IMR-90 (cell line): ENCODE results near the gene PRKCE. TPM values are rescaled to one million over a fixed set of nuclear protein-coding genes. Genes with fewer than 3 reads are reported as not detected.

Experiments
- ATAC-seq: fragments of 200-7000 bp; cut with Tn5 transposase; 2 replicates; pipeline ENCODE4 v1.9.1; 2020; ENCODE audit warnings: low read depth, mild to moderate bottlenecking, moderate library complexity
- BruUV-seq: library from RNA; stranded (reverse); fragments of 400-500 nt; replicated peaks from 2 replicates; lab custom pipeline; 2021; lab: Mats Ljungman, UMichigan
- CTCF ChIA-PET: fragments of 300-600 bp; formaldehyde crosslinking; extraction: SDS; loops from one replicate; lab custom pipeline; 2021; ENCODE audit warnings: antibody characterized with exemption; lab: Yijun Ruan, JAX
- POLR2A ChIA-PET: fragments of 300-600 bp; sonication (Branson Sonifier 250); formaldehyde crosslinking; loops from one replicate; lab custom pipeline; 2022; ENCODE audit warnings: antibody characterized with exemption; ENCODE audit not compliant: unreplicated experiment; lab: Charles Lee
- DNase-seq: peaks from one replicate; pipeline ENCODE4 v3.0.0; 2013
- H2AFZ ChIP-seq: replicated peaks from 2 replicates; pipeline ENCODE3; 2013; ENCODE audit warnings: low read length, mild to moderate bottlenecking; ENCODE audit not compliant: poor library complexity
- H2AK5ac ChIP-seq: 2 replicates; pipeline ENCODE4 v1.6.1; 2013; ENCODE audit warnings: low read depth, low read length, inconsistent platforms
- H2AK9ac ChIP-seq: replicated peaks from 2 replicates; pipeline ENCODE3; 2013; ENCODE audit warnings: mild to moderate bottlenecking, low read depth, low read length, moderate library complexity; ENCODE audit not compliant: poor library complexity
- H2BK120ac ChIP-seq: 2 replicates; pipeline ENCODE4 v1.6.1; 2013; ENCODE audit warnings: low read depth, low read length, inconsistent platforms
- H2BK15ac ChIP-seq: 3 replicates; pipeline ENCODE4 v1.6.1; 2013; ENCODE audit warnings: low read depth, low read length, inconsistent platforms
- H2BK20ac ChIP-seq: 2 replicates; pipeline ENCODE4 v1.6.1; 2013; ENCODE audit warnings: low read depth, mild to moderate bottlenecking, inconsistent platforms, low read length, moderate library complexity
- H2BK5ac ChIP-seq: 2 replicates; pipeline ENCODE4 v1.6.1; 2013; ENCODE audit warnings: mild to moderate bottlenecking, low read depth, low read length, inconsistent platforms; ENCODE audit not compliant: poor library complexity, severe bottlenecking
- H3K14ac ChIP-seq: replicated peaks from 2 replicates; pipeline ENCODE4 v1.6.1; 2013; ENCODE audit warnings: low read depth, low read length, inconsistent platforms
- H3K18ac ChIP-seq: 2 replicates; pipeline ENCODE4 v1.6.1; 2013; ENCODE audit warnings: low read depth, low read length, control low read depth
- H3K23ac ChIP-seq: 2 replicates; pipeline ENCODE4 v1.6.1; 2013; ENCODE audit warnings: low read depth, low read length, inconsistent platforms
- H3K27ac ChIP-seq: 2 replicates; pipeline ENCODE4 v1.5.1; 2013; ENCODE audit warnings: mild to moderate bottlenecking, control low read depth, low read length; ENCODE audit not compliant: insufficient read depth
- H3K27me3 ChIP-seq: 2 replicates; pipeline ENCODE4 v1.6.1; 2013; ENCODE audit warnings: low read length; ENCODE audit not compliant: control insufficient read depth, insufficient read depth
- H3K36me3 ChIP-seq: 2 replicates; pipeline ENCODE4 v1.6.1; 2013; ENCODE audit warnings: low read length, mixed read lengths; ENCODE audit not compliant: control insufficient read depth, insufficient read depth
- H3K4ac ChIP-seq: 2 replicates; pipeline ENCODE4 v1.6.1; 2013; ENCODE audit warnings: low read depth, low read length, inconsistent platforms
- H3K4me1 ChIP-seq: 2 replicates; pipeline ENCODE4 v1.6.1; 2013; ENCODE audit warnings: low read length, mixed read lengths; ENCODE audit not compliant: control insufficient read depth, insufficient read depth
- H3K4me2 ChIP-seq: 2 replicates; pipeline ENCODE4 v1.6.1; 2013; ENCODE audit warnings: low read depth, mild to moderate bottlenecking, control low read depth, low read length, moderate library complexity
- H3K4me3 ChIP-seq: 2 replicates; pipeline ENCODE4 v1.5.1; 2013; ENCODE audit warnings: low read depth, mild to moderate bottlenecking, control low read depth, low read length, moderate library complexity; ENCODE audit not compliant: insufficient read depth
- H3K56ac ChIP-seq: 2 replicates; pipeline ENCODE4 v1.6.1; 2013; ENCODE audit warnings: low read length, inconsistent platforms; ENCODE audit not compliant: insufficient read depth; ENCODE audit errors: extremely low read depth
- H3K79me1 ChIP-seq, 2 experiments: 2 replicates each; pipeline ENCODE4 v1.6.1; 2013; ENCODE audit warnings: low read length in 2 of 2, inconsistent platforms in 1 of 2, low read depth in 1 of 2
- H3K9ac ChIP-seq: 2 replicates; pipeline ENCODE4 v1.6.1; 2013; ENCODE audit warnings: low read depth, low read length, control low read depth
- H3K9me1 ChIP-seq: 2 replicates; pipeline ENCODE4 v1.6.1; 2013; ENCODE audit warnings: low read length, inconsistent platforms; ENCODE audit not compliant: insufficient read depth
- H3K9me3 ChIP-seq: 2 replicates; pipeline ENCODE4 v1.6.1; 2013; ENCODE audit warnings: low read length; ENCODE audit not compliant: control insufficient read depth, insufficient read depth
- H4K20me1 ChIP-seq: 2 replicates; pipeline ENCODE4 v1.6.1; 2013; ENCODE audit warnings: low read length, inconsistent platforms; ENCODE audit not compliant: insufficient read depth
- H4K5ac ChIP-seq: 2 replicates; pipeline ENCODE4 v1.6.1; 2013; ENCODE audit warnings: mild to moderate bottlenecking, low read depth, low read length, control low read depth
- H4K8ac ChIP-seq, 2 experiments: 2 replicates each; pipeline ENCODE4 v1.6.1; 2013; ENCODE audit warnings: low read depth in 2 of 2, low read length in 2 of 2, control low read depth in 1 of 2, inconsistent platforms in 1 of 2
- H4K91ac ChIP-seq: 2 replicates; pipeline ENCODE4 v1.6.1; 2013; ENCODE audit warnings: low read depth, low read length, inconsistent platforms; ENCODE audit not compliant: insufficient read depth
- BHLHE40 ChIP-seq: fragments of 150-350 bp; IDR thresholded peaks from 2 replicates; pipeline ENCODE4 v1.6.1; 2016; ENCODE audit warnings: mild to moderate bottlenecking, low read depth, low read length
- CHD1 ChIP-seq: IDR thresholded peaks from 2 replicates; pipeline ENCODE4 v1.6.1; 2012; ENCODE audit warnings: low read depth, low read length, improper control_type of control experiment
- FOS ChIP-seq: fragments of 150-350 bp; IDR thresholded peaks from 2 replicates; pipeline ENCODE4 v1.6.1; 2016; ENCODE audit warnings: low read depth, low read length
- MAFK ChIP-seq: IDR thresholded peaks from 2 replicates; pipeline ENCODE4 v1.6.1; 2012; ENCODE audit warnings: low read depth, low read length, improper control_type of control experiment
- MAZ ChIP-seq: IDR thresholded peaks from 2 replicates; pipeline ENCODE4 v1.6.1; 2012; ENCODE audit warnings: low read depth, mild to moderate bottlenecking, low read length, improper control_type of control experiment, moderate library complexity, borderline replicate concordance
- MXI1 ChIP-seq: IDR thresholded peaks from 2 replicates; pipeline ENCODE4 v1.6.1; 2012; ENCODE audit warnings: low read depth, mild to moderate bottlenecking, low read length, moderate library complexity, borderline replicate concordance
- NFE2L2 ChIP-seq: fragments of 150-350 bp; IDR thresholded peaks from 2 replicates; pipeline ENCODE4 v1.6.1; 2016; ENCODE audit warnings: low read depth, mild to moderate bottlenecking, low read length
- POLR2A ChIP-seq: IDR thresholded peaks from 2 replicates; pipeline ENCODE4 v1.6.1; 2012; ENCODE audit warnings: mild to moderate bottlenecking, low read depth, low read length
- RAD21 ChIP-seq: IDR thresholded peaks from 2 replicates; pipeline ENCODE4 v1.6.1; 2012; ENCODE audit warnings: low read length, improper control_type of control experiment
- RCOR1 ChIP-seq: IDR thresholded peaks from 2 replicates; pipeline ENCODE4 v1.6.1; 2012; ENCODE audit warnings: mild to moderate bottlenecking, low read length, improper control_type of control experiment; ENCODE audit not compliant: insufficient replicate concordance
- RFX5 ChIP-seq: IDR thresholded peaks from 2 replicates; pipeline ENCODE4 v1.8.0; 2012; ENCODE audit warnings: low read depth, mild to moderate bottlenecking, low read length, moderate library complexity
- WGBS, 2 experiments: methylation state at CpG; one replicate each; pipeline versions ENCODE4 v1.1.5 to v1.1.7; 2013; ENCODE audit warnings: missing lambda C conversion rate in 2 of 2; ENCODE audit not compliant: insufficient read length in 1 of 2; ENCODE audit errors: extremely low coverage in 2 of 2; 5-methylcytosine and 5-hydroxymethylcytosine counted together
- dilution Hi-C: fragments of 300-500 bp; cut with HindIII; formaldehyde crosslinking; loops from one replicate; pipeline ENCODE4 v1.14.3; 2018; ENCODE audit warnings: low sequenced_read_pairs; ENCODE audit not compliant: unreplicated experiment
- in situ Hi-C: fragments of 300-500 bp; cut with MboI; formaldehyde crosslinking; loops from 3 replicates; pipeline ENCODE4 v1.14.3; 2019; ENCODE audit warnings: low sequenced_read_pairs, inconsistent platforms, mixed read lengths
- intact Hi-C: fragments of 100-400 bp; cut with micrococcal nuclease; formaldehyde crosslinking; loops from 2 replicates; pipeline ENCODE4 v1.10.0; 2022
- polyA plus RNA-seq, 3 experiments: library from polyadenylated mRNA; depleted of rRNA; stranded (reverse); fragments of >200 nt; gene quantifications; 2 replicates each; pipeline ENCODE4 v1.2.3, GENCODE V29; 2012; ENCODE audit warnings: low replicate concordance in 1 of 3
- total RNA-seq: library from RNA; depleted of rRNA; stranded (reverse); fragments of >200 nt; gene quantifications from 2 replicates; pipeline ENCODE4 v1.2.3, GENCODE V29; 2012
- TF ChIP-seq, protein P1 (sequence below): fragments of 150-350 bp; IDR thresholded peaks from 2 replicates; pipeline ENCODE4 v1.6.1; 2016; ENCODE audit warnings: low read depth, mild to moderate bottlenecking, low read length, moderate library complexity, borderline replicate concordance
- TF ChIP-seq, protein P2 (sequence below): fragments of 150-350 bp; IDR thresholded peaks from 2 replicates; pipeline ENCODE4 v1.6.1; 2017; ENCODE audit warnings: mild to moderate bottlenecking, antibody characterized with exemption, low read length, low read depth
- TF ChIP-seq, protein P3 (sequence below): conservative IDR thresholded peaks from 2 replicates; pipeline ENCODE4 v1.5.1; 2012; ENCODE audit warnings: mild to moderate bottlenecking, low read depth, low read length, improper control_type of control experiment

PRKCE gene
- total and polyA plus RNA-seq, 2 of the 4 experiments (the other 2 are of a cell fraction) = 8.1 to 32.4 TPM

DNA sequence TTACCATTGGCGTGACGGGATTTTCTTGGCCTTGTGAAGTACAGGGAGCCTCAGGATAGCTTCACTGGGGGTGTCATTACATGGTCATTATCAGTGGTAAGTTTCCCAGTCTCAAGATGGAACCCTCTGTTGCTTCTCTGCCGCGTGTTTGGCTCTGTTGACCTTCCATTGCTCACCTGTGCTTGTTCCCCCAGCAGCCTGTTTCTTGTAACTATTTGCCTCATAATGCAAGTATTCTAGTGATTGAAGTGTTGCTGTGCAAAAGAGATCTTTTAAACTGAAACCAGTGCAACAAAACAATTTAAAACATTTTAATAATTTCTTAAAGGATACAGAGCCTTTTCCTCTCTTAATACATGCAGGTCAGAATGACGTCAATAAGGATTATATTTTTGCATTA is 24.6 kb downstream of the PRKCE start:
- no peak overlapping the region for H3K9ac ChIP-seq
- CTCF ChIA-PET = no interaction called here
- no peak overlapping the region for H2AFZ ChIP-seq
- no peak overlapping the region for H2BK20ac ChIP-seq
- in situ Hi-C loops (no loop called here), dilution Hi-C loops (no loop called here), intact Hi-C loops (loop anchor here (5.0 kb wide), 1 partner anchor 741 kb away; no protein-coding TSS in a partner anchor)
- H2BK5ac ChIP-seq = no peak overlapping the region
- no peak overlapping the region for H3K4me3 ChIP-seq
- POLR2A ChIA-PET = no interaction called here
- peaks cover 0 to 17% of the 10 kb centered on the region in 2 experiments; a peak in 2 of 4 replicates for H3K79me1 ChIP-seq
- no peak overlapping the region for H3K4ac ChIP-seq
- no peaks in the 10 kb centered on the region for H3K9me1 ChIP-seq
- no peak overlapping the region for H2BK120ac ChIP-seq
- TF ChIP-seq RFX5 (no peak), CHD1 (no peak), BHLHE40 (no peak), RAD21 (no peak), MAFK (no peak), RCOR1 (no peak), POLR2A (no peak), NFE2L2 (no peak), FOS (no peak), MAZ (no peak), MXI1 (no peak)
- TF ChIP-seq, protein P1, sequence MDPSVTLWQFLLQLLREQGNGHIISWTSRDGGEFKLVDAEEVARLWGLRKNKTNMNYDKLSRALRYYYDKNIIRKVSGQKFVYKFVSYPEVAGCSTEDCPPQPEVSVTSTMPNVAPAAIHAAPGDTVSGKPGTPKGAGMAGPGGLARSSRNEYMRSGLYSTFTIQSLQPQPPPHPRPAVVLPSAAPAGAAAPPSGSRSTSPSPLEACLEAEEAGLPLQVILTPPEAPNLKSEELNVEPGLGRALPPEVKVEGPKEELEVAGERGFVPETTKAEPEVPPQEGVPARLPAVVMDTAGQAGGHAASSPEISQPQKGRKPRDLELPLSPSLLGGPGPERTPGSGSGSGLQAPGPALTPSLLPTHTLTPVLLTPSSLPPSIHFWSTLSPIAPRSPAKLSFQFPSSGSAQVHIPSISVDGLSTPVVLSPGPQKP = no peak
- TF ChIP-seq, protein P2, sequence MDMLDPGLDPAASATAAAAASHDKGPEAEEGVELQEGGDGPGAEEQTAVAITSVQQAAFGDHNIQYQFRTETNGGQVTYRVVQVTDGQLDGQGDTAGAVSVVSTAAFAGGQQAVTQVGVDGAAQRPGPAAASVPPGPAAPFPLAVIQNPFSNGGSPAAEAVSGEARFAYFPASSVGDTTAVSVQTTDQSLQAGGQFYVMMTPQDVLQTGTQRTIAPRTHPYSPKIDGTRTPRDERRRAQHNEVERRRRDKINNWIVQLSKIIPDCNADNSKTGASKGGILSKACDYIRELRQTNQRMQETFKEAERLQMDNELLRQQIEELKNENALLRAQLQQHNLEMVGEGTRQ = no peak
- TF ChIP-seq, protein P3, sequence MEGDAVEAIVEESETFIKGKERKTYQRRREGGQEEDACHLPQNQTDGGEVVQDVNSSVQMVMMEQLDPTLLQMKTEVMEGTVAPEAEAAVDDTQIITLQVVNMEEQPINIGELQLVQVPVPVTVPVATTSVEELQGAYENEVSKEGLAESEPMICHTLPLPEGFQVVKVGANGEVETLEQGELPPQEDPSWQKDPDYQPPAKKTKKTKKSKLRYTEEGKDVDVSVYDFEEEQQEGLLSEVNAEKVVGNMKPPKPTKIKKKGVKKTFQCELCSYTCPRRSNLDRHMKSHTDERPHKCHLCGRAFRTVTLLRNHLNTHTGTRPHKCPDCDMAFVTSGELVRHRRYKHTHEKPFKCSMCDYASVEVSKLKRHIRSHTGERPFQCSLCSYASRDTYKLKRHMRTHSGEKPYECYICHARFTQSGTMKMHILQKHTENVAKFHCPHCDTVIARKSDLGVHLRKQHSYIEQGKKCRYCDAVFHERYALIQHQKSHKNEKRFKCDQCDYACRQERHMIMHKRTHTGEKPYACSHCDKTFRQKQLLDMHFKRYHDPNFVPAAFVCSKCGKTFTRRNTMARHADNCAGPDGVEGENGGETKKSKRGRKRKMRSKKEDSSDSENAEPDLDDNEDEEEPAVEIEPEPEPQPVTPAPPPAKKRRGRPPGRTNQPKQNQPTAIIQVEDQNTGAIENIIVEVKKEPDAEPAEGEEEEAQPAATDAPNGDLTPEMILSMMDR = no peak
- no peak overlapping the region for H4K91ac ChIP-seq
- ATAC-seq = no peak
- WGBS, 2 experiments = no CpG with 5 or more reads among the region's 5 CpGs
- H3K36me3 ChIP-seq = no peaks in the 10 kb centered on the region
- H3K56ac ChIP-seq = no peak overlapping the region
- H4K8ac ChIP-seq = no peak overlapping the region
- H3K27ac ChIP-seq = no peak overlapping the region
- no peak overlapping the region for H2AK9ac ChIP-seq
- H4K5ac ChIP-seq = no peak overlapping the region
- BruUV-seq = no TSS peak
- no peak overlapping the region for H3K14ac ChIP-seq
- DNase-seq = no peak
- no peaks in the 10 kb centered on the region for H4K20me1 ChIP-seq
- no peak overlapping the region for H2AK5ac ChIP-seq
- H3K23ac ChIP-seq = no peak overlapping the region
- H3K4me1 ChIP-seq = no peaks in the 10 kb centered on the region
- no peak overlapping the region for H3K18ac ChIP-seq
- no peak overlapping the region for H2BK15ac ChIP-seq
- H3K27me3 ChIP-seq = no peaks in the 10 kb centered on the region
- H3K4me2 ChIP-seq = no peak overlapping the region
- no peaks in the 10 kb centered on the region for H3K9me3 ChIP-seq
